HG02678 (cell line): ENCODE data around the gene CCR2.
A peak's percentile ranks its signal among the peaks of the same experiment; 100 is the strongest.

Source experiments
- ATAC-seq: cut with Tn5 transposase; IDR thresholded peaks from one replicate; pipeline ENCODE4 v1.9.1; 2021; ENCODE audit warnings: mild to moderate bottlenecking, moderate library complexity; ENCODE audit not compliant: unreplicated experiment

The CCR2 gene

DNA sequence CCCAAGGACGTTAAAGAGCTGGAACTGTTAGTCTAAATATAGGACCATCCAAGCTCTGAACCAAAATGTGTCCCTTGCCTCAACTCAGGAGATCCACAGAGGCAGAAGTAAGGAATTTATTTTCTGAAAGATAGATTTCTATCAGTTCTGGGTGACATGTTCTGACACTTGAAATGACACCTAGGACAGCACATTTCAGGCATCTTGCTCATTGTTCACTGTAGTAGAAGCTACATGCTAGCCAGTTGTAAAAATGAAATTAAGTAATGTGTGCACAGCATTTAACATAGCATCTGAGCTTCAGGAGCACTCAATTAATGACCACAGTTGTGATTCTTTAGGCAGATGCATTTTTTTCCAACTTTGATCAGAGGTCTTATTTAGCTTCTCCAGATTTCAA is 567 bp downstream of the CCR2 start:
- no peak for ATAC-seq

DNA sequence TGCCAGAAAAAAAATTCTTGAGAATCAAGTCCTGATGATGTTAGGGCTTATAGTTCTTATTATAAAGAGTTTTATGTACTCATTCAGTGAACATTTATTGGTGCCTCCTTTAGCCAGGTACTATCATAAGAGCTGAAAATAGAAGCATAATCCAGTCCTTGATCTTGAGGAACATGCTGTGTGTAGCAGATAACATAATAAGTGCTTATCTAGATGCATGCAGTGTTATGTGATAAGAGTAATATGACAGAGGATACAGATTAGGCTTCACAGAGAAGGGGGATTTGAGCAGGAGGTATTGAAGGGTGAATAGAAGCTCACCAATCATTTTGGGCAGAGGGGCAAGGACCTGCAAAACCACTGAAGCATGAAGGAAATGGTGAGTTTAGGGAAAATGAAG is 1.1 kb downstream of the CCR2 start:
- no peak for ATAC-seq

DNA sequence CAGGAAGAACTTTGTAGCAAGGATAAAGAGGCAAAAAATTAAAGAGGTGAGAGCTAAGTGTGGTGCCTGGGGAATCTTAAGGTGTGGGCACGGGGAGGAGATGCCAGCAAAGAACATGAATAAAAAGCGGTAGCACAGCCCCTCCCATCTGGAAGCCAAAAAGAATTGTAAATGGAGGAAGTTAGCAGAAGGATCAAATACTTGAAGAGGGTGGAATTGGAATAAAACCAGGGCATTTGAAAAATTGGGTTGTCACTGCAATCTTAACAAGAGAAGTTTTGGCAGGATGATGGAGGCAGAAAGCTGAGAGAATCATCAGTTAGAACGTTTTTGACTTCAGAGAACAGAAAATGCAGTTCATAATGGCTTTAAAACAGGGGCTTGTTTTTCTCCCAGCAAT is 2.4 kb downstream of the CCR2 start:
- no peak for ATAC-seq

DNA sequence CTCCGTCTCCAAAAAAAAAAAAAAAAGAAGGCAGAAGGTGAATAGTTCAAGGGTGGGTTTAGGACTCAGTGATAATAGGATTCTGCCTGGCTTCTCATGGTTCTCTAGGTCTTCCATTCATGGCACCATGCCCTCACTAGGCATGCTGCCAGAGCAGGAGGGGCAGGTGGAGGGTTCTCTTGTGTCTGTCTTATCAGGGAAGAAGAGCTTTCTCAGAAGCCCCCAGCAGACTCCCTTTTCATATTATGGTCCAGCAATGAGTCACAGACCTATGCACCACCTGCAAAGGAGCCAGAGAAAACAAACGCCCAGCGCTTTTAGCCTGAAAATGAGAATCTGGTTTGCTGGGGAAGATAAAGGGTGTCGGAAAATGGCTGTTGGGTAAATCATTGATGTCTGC is 3.0 kb downstream of the CCR2 start:
- no peak for ATAC-seq

DNA sequence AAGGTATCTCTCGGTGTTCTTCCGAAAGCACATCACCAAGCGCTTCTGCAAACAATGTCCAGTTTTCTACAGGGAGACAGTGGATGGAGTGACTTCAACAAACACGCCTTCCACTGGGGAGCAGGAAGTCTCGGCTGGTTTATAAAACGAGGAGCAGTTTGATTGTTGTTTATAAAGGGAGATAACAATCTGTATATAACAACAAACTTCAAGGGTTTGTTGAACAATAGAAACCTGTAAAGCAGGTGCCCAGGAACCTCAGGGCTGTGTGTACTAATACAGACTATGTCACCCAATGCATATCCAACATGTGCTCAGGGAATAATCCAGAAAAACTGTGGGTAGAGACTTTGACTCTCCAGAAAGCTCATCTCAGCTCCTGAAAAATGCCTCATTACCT is 4.6 kb downstream of the CCR2 start:
- no peak for ATAC-seq

DNA sequence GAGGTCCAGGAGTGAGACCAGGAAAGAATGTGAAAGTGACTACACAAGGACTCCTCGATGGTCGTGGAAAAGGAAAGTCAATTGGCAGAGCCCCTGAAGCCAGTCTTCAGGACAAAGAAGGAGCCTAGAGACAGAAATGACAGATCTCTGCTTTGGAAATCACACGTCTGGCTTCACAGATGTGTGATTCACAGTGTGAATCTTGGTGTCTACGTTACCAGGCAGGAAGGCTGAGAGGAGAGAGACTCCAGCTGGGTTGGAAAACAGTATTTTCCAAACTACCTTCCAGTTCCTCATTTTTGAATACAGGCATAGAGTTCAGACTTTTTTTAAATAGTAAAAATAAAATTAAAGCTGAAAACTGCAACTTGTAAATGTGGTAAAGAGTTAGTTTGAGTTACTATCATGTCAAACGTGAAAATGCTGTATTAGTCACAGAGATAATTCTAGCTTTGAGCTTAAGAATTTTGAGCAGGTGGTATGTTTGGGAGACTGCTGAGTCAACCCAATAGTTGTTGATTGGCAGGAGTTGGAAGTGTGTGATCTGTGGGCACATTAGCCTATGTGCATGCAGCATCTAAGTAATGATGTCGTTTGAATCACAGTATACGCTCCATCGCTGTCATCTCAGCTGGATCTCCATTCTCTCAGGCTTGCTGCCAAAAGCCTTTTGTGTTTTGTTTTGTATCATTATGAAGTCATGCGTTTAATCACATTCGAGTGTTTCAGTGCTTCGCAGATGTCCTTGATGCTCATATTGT is 6.0 kb downstream of the CCR2 start:
- ATAC-seq, result no peak

DNA sequence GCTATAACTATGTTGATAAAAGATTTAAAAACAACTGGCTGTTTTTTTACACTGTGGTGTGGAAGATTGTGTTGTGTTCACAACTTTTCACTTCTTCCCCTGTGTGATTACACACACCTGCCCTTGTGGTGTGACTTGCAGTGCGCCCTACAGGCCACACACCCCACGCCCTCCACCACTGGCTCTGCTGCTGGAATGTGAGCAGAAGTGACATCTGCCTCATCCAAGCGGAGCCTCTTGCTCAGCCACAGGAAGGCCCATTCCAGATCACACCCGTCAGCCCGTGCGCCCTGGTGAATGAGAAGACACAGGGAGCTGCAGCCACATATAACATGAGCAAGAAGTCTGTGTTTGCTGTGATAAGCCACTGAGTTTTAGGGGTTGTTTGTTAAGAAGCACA is 7.0 kb downstream of the CCR2 start:
- no peak for ATAC-seq

DNA sequence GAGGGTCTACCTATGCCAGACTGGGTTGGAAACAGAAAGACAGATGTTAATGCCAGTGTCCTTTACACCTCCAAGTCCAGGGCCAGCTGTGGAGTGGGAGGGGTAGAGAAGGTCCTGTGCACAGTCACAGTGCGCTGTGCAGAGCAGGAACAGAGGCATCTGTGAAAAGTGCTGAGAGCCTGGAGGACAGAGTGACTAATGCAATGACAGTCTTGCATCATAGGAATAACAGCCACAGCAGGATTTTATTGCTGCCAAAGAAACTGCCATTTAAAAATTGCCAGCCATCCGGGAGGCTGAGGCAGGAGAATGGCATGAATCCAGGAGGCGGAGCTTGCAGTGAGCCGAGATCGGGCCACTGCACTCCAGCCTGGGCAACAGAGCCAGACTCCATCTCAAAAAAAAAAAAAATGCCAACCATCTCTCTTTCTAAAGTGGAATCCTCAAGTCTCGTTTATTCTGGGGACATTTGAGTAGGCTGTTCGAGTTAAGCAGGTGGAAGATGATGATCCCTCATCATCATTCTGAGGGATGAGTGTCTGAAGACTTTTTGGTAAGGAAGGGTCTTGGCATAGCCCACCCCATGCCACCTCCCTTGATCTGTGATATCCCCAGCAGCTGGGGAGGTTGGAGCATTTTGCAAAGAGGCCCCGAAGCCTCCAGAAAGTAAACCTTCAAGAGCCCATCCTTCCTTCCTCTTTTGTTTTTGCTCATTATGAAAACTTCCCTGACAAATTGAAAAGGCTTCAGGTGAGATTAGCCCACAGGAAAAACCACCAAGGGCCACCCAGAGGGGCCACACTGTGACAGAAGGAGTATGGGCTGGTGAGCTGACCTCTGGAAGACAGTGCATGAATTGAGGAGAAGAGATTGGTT is 7.7 kb downstream of the CCR2 start:
- ATAC-seq, result no peak

DNA sequence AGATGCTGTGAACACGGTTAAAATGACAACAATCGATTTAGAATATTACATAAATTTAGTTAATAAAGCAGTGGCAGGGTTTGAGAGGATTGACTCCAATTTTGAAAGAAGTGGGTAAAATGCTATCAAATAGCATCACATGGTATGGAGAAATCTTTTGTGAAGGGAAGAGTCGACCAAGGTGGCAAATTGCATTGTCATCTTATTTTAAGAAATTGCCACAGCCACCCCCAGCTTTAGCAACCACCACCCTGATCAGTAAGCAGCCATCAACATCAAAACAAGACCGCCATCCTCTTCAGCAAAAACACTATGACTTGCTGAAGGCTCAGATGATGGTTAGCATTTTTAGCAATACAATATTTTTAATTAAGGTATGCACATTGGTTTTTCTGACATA is 11.1 kb downstream of the CCR2 start:
- no peak for ATAC-seq

DNA sequence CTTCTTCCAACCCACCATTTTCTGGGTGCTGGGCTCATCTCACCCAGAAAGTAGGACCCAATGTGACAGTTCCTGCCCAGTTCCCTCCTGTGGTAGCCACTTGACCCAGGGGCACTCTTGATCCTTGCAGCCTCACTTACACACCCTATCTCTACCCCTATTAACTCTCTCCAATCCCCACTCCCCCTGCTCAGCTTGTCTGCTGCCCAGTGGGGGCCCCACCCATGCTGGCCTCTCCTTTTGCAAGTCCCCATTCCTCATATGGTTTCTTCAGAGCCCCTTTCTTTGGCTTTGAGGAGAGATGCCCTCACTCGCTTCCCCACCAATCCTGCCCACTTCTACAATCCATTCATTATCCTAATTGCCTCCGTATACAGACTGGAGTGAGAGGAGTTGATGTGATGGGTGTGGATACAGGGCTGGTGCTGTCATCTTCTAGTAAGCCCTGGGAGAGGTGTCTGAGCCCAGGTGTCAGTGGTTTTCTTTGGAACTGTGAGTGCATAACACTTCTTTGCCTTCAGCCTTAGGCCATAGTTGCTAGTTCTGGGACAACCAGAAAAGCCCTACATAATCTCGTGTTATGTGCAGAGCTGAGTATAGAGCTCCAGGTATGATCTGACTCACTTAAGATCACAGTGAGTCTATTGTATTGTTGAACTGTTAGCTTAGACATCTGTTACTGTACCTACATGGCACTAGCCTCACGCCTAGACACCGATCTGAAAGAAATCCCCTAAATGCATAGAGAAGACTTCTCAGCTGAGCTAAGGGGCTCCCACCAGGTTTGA is 12.0 kb downstream of the CCR2 start:
- no peak for ATAC-seq

DNA sequence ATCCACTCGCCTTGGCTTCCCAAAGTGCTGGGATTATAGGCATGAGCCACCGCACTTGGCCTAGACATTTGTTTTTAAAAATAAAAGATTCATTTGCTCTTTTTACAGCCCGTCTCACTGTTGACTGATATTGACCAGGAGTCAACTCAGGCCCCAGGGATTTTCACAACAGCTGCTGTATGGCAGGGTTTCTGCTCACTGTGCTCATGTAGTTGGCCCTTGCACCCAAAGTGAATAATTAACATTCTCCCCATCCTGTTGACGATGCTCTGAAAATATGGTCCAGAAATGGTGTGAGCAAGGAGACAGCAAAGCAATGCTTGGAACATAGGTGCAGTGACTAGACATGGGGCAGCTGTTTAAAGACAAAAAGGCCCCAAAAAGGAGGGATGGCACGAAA is 13.9 kb downstream of the CCR2 start:
- ATAC-seq, result no peak

DNA sequence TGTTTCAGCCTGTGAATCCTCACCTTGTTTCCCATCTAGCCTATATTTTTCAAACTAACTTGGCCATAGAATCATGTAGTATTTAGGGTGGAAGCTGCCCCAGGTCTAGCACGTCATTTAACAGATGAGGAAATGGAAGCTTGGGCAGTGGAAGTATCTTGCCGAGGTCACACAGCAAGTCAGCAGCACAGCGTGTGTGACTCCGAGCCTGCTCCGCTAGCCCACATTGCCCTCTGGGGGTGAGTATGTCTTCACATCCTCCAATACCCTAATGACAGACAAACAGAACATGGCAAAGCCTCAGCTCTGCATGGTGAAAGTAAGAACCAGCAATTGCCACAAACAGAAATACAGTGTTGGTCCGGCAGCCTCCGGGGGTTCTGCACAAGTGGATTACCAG is 14.7 kb downstream of the CCR2 start:
- peak; percentile 63 for ATAC-seq

DNA sequence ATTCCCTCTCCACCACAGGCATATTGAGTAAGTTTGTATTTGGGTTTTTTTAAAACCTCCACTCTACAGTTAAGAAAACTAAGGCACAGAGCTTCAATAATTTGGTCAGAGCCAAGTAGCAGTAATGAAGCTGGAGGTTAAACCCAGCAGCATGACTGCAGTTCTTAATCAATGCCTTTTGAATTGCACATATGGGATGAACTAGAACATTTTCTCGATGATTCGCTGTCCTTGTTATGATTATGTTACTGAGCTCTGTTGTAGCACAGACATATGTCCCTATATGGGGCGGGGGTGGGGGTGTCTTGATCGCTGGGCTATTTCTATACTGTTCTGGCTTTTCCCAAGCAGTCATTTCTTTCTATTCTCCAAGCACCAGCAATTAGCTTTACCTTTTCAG is 15.2 kb downstream of the CCR2 start:
- no peak for ATAC-seq

DNA sequence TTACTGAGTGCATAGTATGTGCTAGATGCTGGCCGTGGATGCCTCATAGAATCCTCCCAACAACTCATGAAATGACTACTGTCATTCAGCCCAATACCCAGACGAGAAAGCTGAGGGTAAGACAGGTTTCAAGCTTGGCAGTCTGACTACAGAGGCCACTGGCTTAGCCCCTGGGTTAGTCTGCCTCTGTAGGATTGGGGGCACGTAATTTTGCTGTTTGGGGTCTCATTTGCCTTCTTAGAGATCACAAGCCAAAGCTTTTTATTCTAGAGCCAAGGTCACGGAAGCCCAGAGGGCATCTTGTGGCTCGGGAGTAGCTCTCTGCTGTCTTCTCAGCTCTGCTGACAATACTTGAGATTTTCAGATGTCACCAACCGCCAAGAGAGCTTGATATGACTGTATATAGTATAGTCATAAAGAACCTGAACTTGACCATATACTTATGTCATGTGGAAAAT is 15.8 kb downstream of the CCR2 start:
- ATAC-seq, result peak; percentile 46

DNA sequence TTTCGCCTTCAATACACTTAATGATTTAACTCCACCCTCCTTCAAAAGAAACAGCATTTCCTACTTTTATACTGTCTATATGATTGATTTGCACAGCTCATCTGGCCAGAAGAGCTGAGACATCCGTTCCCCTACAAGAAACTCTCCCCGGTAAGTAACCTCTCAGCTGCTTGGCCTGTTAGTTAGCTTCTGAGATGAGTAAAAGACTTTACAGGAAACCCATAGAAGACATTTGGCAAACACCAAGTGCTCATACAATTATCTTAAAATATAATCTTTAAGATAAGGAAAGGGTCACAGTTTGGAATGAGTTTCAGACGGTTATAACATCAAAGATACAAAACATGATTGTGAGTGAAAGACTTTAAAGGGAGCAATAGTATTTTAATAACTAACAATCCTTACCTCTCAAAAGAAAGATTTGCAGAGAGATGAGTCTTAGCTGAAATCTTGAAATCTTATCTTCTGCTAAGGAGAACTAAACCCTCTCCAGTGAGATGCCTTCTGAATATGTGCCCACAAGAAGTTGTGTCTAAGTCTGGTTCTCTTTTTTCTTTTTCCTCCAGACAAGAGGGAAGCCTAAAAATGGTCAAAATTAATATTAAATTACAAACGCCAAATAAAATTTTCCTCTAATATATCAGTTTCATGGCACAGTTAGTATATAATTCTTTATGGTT is 17.1 kb downstream of the CCR2 start, which contains the start of gene CCR5:
Gene CCR5, plus strand, starts transcription at position 108 of the 680 bp plus-strand sequence. CDS start 1,957 bp downstream, outside the sequence.
- ATAC-seq, result no peak

DNA sequence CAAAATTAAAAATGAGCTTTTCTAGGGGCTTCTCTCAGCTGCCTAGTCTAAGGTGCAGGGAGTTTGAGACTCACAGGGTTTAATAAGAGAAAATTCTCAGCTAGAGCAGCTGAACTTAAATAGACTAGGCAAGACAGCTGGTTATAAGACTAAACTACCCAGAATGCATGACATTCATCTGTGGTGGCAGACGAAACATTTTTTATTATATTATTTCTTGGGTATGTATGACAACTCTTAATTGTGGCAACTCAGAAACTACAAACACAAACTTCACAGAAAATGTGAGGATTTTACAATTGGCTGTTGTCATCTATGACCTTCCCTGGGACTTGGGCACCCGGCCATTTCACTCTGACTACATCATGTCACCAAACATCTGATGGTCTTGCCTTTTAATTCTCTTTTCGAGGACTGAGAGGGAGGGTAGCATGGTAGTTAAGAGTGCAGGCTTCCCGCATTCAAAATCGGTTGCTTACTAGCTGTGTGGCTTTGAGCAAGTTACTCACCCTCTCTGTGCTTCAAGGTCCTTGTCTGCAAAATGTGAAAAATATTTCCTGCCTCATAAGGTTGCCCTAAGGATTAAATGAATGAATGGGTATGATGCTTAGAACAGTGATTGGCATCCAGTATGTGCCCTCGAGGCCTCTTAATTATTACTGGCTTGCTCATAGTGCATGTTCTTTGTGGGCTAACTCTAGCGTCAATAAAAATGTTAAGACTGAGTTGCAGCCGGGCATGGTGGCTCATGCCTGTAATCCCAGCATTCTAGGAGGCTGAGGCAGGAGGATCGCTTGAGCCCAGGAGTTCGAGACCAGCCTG is 17.8 kb downstream of the CCR2 start:
- ATAC-seq, result no peak

DNA sequence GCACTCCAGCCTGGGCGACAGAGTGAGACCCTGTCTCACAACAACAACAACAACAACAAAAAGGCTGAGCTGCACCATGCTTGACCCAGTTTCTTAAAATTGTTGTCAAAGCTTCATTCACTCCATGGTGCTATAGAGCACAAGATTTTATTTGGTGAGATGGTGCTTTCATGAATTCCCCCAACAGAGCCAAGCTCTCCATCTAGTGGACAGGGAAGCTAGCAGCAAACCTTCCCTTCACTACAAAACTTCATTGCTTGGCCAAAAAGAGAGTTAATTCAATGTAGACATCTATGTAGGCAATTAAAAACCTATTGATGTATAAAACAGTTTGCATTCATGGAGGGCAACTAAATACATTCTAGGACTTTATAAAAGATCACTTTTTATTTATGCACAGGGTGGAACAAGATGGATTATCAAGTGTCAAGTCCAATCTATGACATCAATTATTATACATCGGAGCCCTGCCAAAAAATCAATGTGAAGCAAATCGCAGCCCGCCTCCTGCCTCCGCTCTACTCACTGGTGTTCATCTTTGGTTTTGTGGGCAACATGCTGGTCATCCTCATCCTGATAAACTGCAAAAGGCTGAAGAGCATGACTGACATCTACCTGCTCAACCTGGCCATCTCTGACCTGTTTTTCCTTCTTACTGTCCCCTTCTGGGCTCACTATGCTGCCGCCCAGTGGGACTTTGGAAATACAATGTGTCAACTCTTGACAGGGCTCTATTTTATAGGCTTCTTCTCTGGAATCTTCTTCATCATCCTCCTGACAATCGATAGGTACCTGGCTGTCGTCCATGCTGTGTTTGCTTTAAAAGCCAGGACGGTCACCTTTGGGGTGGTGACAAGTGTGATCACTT is 18.8 kb downstream of the CCR2 start:
- no peak for ATAC-seq

DNA sequence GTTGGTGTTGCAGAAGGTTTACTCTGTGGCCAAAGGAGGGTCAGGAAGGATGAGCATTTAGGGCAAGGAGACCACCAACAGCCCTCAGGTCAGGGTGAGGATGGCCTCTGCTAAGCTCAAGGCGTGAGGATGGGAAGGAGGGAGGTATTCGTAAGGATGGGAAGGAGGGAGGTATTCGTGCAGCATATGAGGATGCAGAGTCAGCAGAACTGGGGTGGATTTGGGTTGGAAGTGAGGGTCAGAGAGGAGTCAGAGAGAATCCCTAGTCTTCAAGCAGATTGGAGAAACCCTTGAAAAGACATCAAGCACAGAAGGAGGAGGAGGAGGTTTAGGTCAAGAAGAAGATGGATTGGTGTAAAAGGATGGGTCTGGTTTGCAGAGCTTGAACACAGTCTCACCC is 20.8 kb downstream of the CCR2 start:
- ATAC-seq, result no peak

DNA sequence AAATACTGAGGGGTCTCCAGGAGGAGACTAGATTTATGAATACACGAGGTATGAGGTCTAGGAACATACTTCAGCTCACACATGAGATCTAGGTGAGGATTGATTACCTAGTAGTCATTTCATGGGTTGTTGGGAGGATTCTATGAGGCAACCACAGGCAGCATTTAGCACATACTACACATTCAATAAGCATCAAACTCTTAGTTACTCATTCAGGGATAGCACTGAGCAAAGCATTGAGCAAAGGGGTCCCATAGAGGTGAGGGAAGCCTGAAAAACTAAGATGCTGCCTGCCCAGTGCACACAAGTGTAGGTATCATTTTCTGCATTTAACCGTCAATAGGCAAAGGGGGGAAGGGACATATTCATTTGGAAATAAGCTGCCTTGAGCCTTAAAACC is 21.3 kb downstream of the CCR2 start:
- ATAC-seq, result no peak
